Measurements from ENCODE around the gene RFX3.

Gene RFX3

GRCh38 chr9:3361689-3362392, 164.0 kb downstream of the RFX3 start:
- no peaks in the 10 kb centered on the region for H3K27me3 Mint-ChIP-seq
- no peaks in the 10 kb centered on the region for H3K9me3 Mint-ChIP-seq
- no peak overlapping the region for H3K4me3 Mint-ChIP-seq
- peaks cover 12% of the 10 kb centered on the region for H3K4me1 Mint-ChIP-seq (ENCODE audit: low read depth)
- no peak overlapping the region for H3K27ac Mint-ChIP-seq
- H3K36me3 Mint-ChIP-seq (ENCODE audit: low read depth): no peaks in the 10 kb centered on the region
- intact Hi-C loops (cut with micrococcal nuclease): no loop called here

GRCh38 chr9:3361116-3361515, 164.7 kb downstream of the RFX3 start:
- intact Hi-C loops (cut with micrococcal nuclease): no loop called here
- no peaks in the 10 kb centered on the region for H3K9me3 Mint-ChIP-seq
- no peaks in the 10 kb centered on the region for H3K27me3 Mint-ChIP-seq
- no peak overlapping the region for H3K4me3 Mint-ChIP-seq
- H3K36me3 Mint-ChIP-seq (ENCODE audit: low read depth): no peaks in the 10 kb centered on the region
- H3K27ac Mint-ChIP-seq: no peak overlapping the region
- peaks cover 12% of the 10 kb centered on the region for H3K4me1 Mint-ChIP-seq (ENCODE audit: low read depth)

- no peaks in the 10 kb centered on the region for H3K9me3 Mint-ChIP-seq
- H3K27ac Mint-ChIP-seq: no peak overlapping the region
- intact Hi-C loops (cut with micrococcal nuclease): no loop called here
- no peaks in the 10 kb centered on the region for H3K36me3 Mint-ChIP-seq (ENCODE audit: low read depth)
- H3K27me3 Mint-ChIP-seq: no peaks in the 10 kb centered on the region
- peaks cover 12% of the 10 kb centered on the region for H3K4me1 Mint-ChIP-seq (ENCODE audit: low read depth)
- H3K4me3 Mint-ChIP-seq: no peak overlapping the region
Measured at GRCh38 chr9:3360245-3360644, 165.6 kb downstream of the RFX3 start.

- Mint-ChIP-seq H3K9me3 (no peaks in the 10 kb centered on the region), H3K4me1 (ENCODE audit: low read depth) (peaks cover 12% of the 10 kb centered on the region), H3K36me3 (ENCODE audit: low read depth) (no peaks in the 10 kb centered on the region), H3K4me3 (no peak overlapping the region), H3K27ac (no peak overlapping the region), H3K27me3 (no peaks in the 10 kb centered on the region)
- intact Hi-C loops (cut with micrococcal nuclease): no loop called here
Measured at GRCh38 chr9:3359778-3360177, 166.0 kb downstream of the RFX3 start.

- peaks cover 12% of the 10 kb centered on the region for H3K4me1 Mint-ChIP-seq (ENCODE audit: low read depth)
- H3K27me3 Mint-ChIP-seq: no peaks in the 10 kb centered on the region
- intact Hi-C loops (cut with micrococcal nuclease): no loop called here
- peaks cover 2% of the 10 kb centered on the region for H3K9me3 Mint-ChIP-seq
- peaks cover under 1% of the 10 kb centered on the region for H3K36me3 Mint-ChIP-seq (ENCODE audit: low read depth)
- no peak overlapping the region for H3K27ac Mint-ChIP-seq
- no peak overlapping the region for H3K4me3 Mint-ChIP-seq
Measured at GRCh38 chr9:3359048-3359692, 166.6 kb downstream of the RFX3 start.

GRCh38 chr9:3348169-3348568, 177.6 kb downstream of the RFX3 start:
- no peak overlapping the region for H3K27ac Mint-ChIP-seq
- peaks cover 6% of the 10 kb centered on the region for H3K36me3 Mint-ChIP-seq (ENCODE audit: low read depth)
- no peaks in the 10 kb centered on the region for H3K27me3 Mint-ChIP-seq
- H3K9me3 Mint-ChIP-seq: no peaks in the 10 kb centered on the region
- intact Hi-C loops (cut with micrococcal nuclease): no loop called here
- no peaks in the 10 kb centered on the region for H3K4me1 Mint-ChIP-seq (ENCODE audit: low read depth)
- H3K4me3 Mint-ChIP-seq: no peak overlapping the region

GRCh38 chr9:3346549-3346948, 179.3 kb downstream of the RFX3 start:
- no peak overlapping the region for H3K27ac Mint-ChIP-seq
- intact Hi-C loops (cut with micrococcal nuclease): no loop called here
- no peak overlapping the region for H3K4me3 Mint-ChIP-seq
- H3K36me3 Mint-ChIP-seq (ENCODE audit: low read depth): no peaks in the 10 kb centered on the region
- H3K27me3 Mint-ChIP-seq: no peaks in the 10 kb centered on the region
- H3K9me3 Mint-ChIP-seq: no peaks in the 10 kb centered on the region
- no peaks in the 10 kb centered on the region for H3K4me1 Mint-ChIP-seq (ENCODE audit: low read depth)

GRCh38 chr9:3343671-3344070, 182.1 kb downstream of the RFX3 start:
- intact Hi-C loops (cut with micrococcal nuclease): no loop called here
- no peak overlapping the region for H3K27ac Mint-ChIP-seq
- no peaks in the 10 kb centered on the region for H3K4me1 Mint-ChIP-seq (ENCODE audit: low read depth)
- no peaks in the 10 kb centered on the region for H3K9me3 Mint-ChIP-seq
- H3K27me3 Mint-ChIP-seq: no peaks in the 10 kb centered on the region
- no peak overlapping the region for H3K4me3 Mint-ChIP-seq
- H3K36me3 Mint-ChIP-seq (ENCODE audit: low read depth): peaks cover 5% of the 10 kb centered on the region

GRCh38 chr9:3342159-3342777, 183.5 kb downstream of the RFX3 start:
- intact Hi-C loops (cut with micrococcal nuclease): no loop called here
- no peak overlapping the region for H3K4me3 Mint-ChIP-seq
- H3K36me3 Mint-ChIP-seq (ENCODE audit: low read depth): peaks cover 5% of the 10 kb centered on the region
- no peaks in the 10 kb centered on the region for H3K4me1 Mint-ChIP-seq (ENCODE audit: low read depth)
- H3K9me3 Mint-ChIP-seq: no peaks in the 10 kb centered on the region
- no peak overlapping the region for H3K27ac Mint-ChIP-seq
- no peaks in the 10 kb centered on the region for H3K27me3 Mint-ChIP-seq

GRCh38 chr9:3337515-3338225, 188.1 kb downstream of the RFX3 start:
- intact Hi-C loops (cut with micrococcal nuclease): no loop called here
- Mint-ChIP-seq H3K4me1 (ENCODE audit: low read depth) (no peaks in the 10 kb centered on the region), H3K9me3 (no peaks in the 10 kb centered on the region), H3K27me3 (no peaks in the 10 kb centered on the region), H3K27ac (no peak overlapping the region), H3K4me3 (no peak overlapping the region), H3K36me3 (ENCODE audit: low read depth) (peaks cover 5% of the 10 kb centered on the region)

- intact Hi-C loops (cut with micrococcal nuclease): no loop called here
- Mint-ChIP-seq H3K4me3 (no peak overlapping the region), H3K27me3 (no peaks in the 10 kb centered on the region), H3K9me3 (no peaks in the 10 kb centered on the region), H3K4me1 (ENCODE audit: low read depth) (no peaks in the 10 kb centered on the region), H3K27ac (no peak overlapping the region), H3K36me3 (ENCODE audit: low read depth) (peaks cover 5% of the 10 kb centered on the region)
Measured at GRCh38 chr9:3336951-3337350, 188.8 kb downstream of the RFX3 start.

GRCh38 chr9:3332802-3333201, 193.0 kb downstream of the RFX3 start:
- intact Hi-C loops (cut with micrococcal nuclease): loop anchor here (5.0 kb wide), 1 partner anchor 104 kb away; no protein-coding TSS in a partner anchor
- H3K36me3 Mint-ChIP-seq (ENCODE audit: low read depth): no peaks in the 10 kb centered on the region
- H3K27me3 Mint-ChIP-seq: no peaks in the 10 kb centered on the region
- H3K27ac Mint-ChIP-seq: no peak overlapping the region
- no peaks in the 10 kb centered on the region for H3K9me3 Mint-ChIP-seq
- no peaks in the 10 kb centered on the region for H3K4me1 Mint-ChIP-seq (ENCODE audit: low read depth)
- no peak overlapping the region for H3K4me3 Mint-ChIP-seq

GRCh38 chr9:3331801-3332200, 194.0 kb downstream of the RFX3 start:
- H3K27ac Mint-ChIP-seq: no peak overlapping the region

More at GRCh38 chr9:3331801-3332200, 194.0 kb downstream of the RFX3 start:
- intact Hi-C loops (cut with micrococcal nuclease): loop anchor here (5.0 kb wide), 1 partner anchor 106 kb away; no protein-coding TSS in a partner anchor
- Mint-ChIP-seq H3K36me3 (ENCODE audit: low read depth) (no peaks in the 10 kb centered on the region), H3K4me1 (ENCODE audit: low read depth) (no peaks in the 10 kb centered on the region), H3K9me3 (no peaks in the 10 kb centered on the region), H3K4me3 (no peak overlapping the region), H3K27me3 (no peaks in the 10 kb centered on the region)

Data from dendritic cell treated with granulocyte-macrophage colony-stimulating factor and Interleukin-4, amounts not matched to agents 40 ng/mL and 50 ng/mL, for 4 days (primary cell).